ENCODE results near the gene INPP5B.
A peak's percentile ranks its signal among the peaks of the same experiment; 100 is the strongest.
"Not testable (repeated sequence)": the region's sequence is repeated elsewhere in the genome, so short reads cannot be mapped to it uniquely, and the experiment has no call there.

Gene INPP5B

DNA sequence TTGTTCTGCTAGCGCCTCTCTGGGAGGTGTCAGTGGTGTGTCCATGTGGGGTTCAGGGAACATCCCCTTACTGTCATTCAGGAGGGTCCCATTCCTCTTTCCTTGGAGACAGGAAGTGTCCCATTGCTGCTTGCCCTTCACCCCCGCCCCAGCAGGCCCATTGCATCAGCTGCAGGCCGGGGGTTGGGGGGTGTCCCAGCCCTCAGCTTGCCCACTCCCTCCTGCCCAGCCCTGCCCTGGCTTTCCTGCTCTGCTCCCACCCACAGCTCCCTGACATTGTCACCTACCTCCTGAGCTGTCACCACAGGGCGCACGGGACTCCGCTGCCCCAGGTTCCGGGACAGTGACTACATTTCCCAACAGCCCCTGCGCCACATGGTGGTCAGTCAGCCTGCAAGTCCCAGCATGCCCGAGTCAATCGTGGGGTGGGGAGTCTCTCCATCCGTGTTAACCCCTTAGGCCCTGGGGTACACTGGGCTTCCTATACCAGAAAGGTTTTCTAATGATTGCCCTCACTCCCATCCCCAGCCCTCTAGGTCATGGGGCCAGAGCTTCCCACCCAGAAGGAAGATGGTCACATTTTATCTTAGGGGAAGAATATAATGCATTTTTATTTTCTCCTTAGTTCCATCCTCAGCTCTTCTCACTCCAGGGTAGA lies at the start of gene INPP5B:
TSS of gene INPP5B (minus strand) at position 351 of the 658 bp plus-strand sequence. CDS start 745 bp downstream, outside the sequence.
- peak; percentile 73 for DNase-seq

DNA sequence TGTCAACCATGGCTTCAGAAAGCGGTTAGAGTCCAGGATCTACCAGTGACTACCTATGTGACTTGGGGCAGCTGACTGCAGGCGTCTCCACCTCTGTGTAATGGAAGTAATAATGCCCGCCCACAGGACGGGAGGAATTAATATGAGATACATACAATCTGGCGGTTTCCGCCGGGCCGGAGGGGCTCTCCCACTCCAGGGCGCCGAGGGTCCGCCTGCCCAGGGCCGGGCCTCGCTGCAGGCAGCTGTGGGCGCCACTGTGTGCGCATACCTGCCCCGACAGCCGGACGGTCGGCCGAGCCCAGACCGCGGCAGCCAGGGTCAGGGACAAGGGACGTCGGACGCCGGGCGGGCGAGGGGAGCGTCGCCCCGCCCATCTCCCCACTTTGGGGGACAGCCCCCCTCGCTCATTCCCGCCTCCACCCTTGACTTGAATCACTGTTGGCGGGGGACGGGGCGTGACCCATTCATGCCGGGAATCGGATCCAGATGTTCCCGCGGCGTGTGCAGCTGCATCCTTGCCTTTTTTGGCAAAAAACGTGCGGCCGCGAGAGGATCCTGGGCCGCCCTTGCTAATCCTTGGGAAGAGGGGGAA lies 49.0 kb upstream of the INPP5B start:
- no peak for DNase-seq

DNA sequence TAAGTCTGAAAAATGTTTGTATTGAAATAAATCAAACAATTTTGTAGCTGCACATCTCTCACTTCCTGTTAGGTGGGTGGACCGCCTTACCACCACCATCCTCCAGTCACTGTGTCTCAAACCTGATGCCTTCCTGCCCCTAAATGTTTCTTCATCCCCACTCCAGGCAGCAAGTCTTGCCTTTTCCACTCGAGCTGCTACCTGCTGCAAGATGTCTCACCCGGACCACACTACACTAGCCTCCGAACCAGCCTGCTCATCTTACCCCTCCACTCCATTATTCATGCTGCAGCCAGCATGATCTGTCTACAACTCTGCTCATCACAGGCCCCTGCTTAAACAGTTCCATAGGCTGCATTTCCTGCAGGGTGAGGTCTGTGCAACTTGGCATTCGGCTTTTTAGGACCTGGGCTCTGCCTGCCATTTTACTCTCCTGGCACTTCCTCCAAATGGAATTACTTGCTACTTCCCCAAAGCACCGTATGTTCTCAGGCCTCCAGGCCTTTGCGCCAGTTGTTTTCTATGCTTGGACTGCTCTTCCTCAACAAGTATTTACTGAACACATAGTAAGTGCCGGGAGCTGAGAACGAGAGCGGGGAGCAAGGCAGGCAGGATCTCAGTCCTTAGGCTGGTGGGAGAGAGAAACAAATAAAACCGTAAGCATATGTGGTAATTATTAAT lies 48.2 kb upstream of the INPP5B start:
- DNase-seq = no peak

DNA sequence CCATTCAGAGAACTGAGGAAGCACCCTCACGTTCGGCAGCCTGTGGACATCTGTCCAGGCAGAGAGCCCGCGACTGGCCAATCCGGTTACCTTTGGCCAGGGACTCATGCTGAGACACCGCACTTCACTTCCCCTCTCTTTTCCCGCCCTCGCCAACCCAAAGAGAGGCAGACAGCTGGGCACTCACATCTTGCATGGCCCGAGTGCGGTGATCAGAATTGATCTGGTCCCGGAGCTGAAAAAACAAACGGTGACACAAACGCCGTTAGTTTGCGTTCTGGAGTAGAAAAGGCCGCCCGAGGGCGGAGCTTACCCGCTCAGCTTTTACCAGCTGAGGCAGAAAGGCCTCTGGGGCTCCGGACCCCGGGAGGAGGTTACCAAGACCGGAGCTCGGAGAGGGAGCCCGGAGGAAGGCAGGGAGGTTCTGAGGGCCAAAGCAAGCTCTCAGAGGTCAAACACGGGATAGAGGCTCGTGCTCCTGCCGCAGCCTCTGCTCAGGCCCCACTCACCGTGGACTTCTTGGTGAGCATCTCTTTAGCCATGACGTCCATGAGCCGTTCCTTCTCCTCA lies 42.6 kb upstream of the INPP5B start:
- DNase-seq = peak; percentile 41

DNA sequence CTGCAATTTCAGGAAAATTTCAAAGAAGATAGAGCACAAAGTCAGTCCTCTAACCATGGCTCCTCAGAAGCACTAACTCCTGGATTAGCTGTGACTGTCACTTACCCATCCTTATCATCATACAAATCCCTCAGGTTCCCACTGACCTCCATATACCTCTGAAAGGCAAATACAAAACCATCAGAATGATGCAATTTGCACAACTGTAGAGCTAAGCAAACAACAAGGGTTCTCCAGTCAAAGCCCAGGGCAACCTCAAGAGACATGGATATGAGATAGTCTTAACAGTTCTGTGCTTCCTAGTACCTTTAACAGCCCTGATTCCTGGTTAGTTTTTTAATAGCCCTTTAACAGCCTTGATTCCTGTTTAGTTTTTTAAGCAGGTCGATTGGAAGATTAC lies 40.8 kb upstream of the INPP5B start:
- DNase-seq = no peak

DNA sequence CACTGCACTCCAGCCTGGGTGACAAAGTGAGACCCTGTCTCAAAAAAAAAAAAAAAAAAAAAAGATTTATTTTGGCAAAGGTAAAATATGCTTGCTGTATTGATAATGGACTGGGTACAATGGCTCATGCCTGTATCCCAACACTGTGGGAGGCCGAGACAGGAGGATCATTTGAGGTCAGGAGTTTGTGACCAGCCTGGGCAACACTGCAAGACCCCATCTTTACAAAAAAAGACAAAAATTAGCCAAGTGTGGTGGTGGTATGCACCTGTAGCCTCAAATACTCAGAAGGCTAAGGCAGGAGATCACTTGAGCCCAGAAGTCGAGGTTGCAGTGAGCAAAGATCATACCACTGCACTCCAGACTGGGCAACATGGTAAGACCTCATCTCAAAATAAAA lies 36.7 kb upstream of the INPP5B start:
- DNase-seq = no peak

DNA sequence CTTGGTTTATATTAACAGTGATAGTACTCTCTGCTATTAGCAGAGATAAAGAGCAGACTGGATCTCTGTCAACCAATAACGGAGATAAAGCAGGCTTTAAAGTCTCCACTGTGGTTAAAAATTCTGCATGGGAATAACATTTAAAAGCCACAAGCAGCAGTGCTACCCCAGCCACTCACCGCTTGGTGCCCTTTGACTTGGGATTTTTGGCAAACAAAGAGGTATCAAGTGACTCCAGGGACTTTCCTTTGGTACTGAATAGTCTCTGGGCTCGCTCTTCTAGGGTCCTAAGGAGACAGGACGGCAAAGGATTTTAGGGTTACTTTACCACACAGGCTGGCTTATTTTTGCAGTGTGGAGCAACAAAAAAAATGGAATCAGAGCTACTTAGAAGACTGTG lies 31.7 kb upstream of the INPP5B start:
- DNase-seq = no peak

DNA sequence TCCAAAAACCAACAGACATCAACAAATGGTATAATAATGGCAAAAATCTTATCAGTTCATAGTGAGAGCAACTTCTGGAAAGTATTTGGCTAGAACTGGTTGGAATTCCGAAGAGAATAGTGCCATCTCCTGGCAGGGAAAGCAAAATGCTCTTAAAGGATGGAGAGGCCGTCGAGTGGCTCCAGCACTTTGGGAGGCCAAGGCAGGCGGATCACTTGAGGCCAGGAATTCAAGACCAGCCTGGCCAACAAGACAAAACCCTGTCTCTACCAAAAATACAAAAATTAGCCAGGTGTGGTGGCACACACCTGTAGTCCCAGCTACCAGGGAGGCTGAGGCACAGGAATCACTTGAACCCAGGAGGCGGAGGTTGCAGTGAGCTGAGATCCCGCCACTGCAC lies 28.2 kb upstream of the INPP5B start:
- DNase-seq = peak; percentile 28

DNA sequence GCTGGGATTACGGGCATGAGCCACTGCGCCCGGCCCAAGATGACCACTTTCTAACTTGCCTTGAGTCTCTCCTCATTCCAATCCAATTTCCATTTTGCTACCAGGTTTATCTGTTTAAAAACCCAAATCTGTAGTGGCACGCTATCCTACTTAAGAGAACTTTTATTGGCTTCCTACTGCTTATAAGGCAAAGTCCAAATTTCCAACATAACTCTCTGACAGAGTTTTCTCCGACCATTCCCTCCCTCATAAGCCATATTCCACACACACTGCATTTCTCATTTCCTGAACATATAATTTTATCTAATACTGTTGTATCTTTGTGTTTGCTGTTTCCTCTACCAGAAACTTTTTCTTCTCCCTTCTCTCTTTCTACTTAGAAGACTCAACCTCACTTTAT lies 27.7 kb upstream of the INPP5B start:
- DNase-seq = no peak

DNA sequence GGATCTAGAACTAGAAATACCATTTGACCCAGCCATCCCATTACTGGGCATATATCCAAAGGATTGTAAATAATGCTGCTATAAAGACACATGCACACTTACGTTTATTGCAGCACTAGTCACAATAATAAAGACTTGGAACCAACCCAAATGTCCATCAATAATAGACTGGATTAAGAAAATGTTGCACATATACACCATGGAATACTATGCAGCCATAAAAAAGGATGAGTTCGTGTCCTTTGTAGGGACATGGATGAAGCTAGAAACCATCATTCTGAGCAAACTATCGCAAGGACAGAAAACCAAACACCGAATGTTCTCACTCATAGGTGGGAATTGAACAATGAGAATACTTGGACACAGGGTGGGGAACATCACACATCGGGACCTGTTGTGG lies 26.8 kb upstream of the INPP5B start:
- not testable (repeated sequence) for DNase-seq

DNA sequence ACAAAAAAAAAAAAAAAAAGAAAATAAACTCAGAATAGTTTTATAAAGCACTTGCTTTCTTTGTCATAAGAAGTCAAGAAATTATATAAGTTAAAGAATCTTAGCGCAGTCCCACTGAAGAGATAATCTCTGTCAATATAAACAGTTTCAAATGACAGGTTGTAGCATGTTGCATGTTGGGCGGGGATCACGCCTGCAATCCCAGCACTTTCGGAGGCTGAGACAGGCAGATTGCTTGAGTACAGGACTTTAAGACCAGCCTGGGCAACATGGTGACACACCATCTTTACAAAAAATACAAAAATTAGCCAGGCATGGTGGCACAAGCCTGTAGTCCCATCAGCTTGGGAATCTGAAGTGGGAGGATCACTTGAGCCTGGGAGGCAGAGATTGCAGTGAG lies 18.4 kb upstream of the INPP5B start:
- no peak for DNase-seq

DNA sequence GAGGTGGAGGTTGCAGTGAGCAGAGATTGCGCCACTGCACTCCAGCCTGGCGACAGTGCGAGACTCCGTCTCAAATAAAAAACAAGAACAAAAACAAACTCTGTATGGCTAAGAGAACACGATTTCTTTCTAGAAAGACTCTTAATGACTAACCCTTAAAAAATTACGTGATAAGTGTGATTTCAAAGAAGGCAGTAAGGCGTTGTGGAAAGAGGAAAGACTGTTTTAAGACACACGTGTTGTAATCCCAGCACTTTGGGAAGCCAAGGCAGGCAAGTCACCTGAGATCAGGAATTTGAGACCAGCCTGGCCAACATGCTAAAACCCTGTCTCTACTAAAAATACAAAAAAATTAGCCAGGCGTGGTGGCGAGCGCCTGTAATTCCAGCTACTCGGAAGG lies 17.3 kb upstream of the INPP5B start:
- DNase-seq = not testable (repeated sequence)

DNA sequence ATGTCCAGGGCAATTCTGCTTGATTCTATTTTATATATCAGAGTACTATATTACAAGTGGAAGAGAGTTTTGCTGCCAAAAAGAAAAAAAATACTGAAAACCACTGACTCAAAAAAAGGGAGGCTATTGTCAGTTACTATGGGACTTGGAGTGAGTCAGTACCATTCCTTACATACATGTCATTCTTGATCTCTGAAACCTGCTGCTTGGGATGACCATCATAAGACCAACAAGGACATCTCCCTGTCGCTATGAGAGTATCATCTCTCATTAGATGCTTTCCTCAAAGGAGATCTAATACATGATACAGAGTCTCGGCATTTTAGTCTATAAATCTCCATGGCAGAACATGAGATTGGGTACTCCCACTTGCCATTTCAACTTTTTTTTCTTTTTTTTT lies 11.8 kb upstream of the INPP5B start:
- no peak for DNase-seq

DNA sequence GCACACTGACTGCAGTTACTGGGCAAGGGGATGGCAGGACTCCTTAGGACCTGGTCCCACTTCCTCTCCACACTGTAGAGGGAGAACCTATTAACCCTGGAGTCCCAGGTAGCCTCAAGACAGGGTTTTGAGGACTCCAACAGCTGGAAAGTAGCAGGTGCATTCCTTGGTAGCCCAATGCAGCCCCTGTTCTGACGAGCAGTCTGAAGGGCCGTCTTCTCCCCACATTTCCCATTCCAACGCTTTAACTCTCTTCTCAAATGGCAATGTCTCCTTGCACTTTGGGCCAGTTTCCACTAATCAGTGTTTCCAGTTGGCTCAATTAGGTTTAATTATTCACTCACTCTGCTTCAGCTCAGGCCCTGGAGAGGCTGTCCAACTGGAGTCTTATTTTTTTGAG lies 8.8 kb upstream of the INPP5B start:
- DNase-seq = no peak

DNA sequence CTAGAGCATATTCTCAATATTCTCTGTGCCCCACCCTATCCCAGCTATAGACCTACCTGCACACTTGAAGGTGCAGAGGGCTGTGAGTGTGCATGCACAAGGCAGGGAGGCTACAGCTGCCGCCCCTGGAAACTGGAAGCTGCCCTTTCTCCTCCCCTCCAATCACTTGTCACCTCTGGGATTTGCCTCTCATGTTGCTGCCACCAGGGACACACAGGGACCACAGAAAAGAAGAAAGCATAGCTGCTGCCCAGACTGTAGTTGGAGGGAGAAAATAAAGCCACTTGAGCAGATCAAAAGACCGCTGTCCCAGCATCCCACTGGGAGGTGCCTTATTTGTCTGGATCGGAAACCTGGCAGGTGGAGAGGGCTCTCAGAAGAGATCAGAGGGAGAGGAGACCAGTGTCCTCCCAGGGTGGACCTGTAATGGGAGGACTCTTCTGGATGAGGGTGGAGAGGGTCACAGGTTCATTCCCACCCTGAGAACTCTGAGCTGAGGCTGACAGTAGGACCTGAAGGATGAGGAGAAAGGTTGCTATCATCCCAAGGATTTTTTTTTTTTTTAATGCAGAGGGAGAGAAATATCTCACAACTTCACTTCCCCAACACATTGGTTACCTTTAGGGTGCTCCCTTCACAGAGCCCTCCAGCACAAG lies 7.6 kb upstream of the INPP5B start:
- DNase-seq = no peak

DNA sequence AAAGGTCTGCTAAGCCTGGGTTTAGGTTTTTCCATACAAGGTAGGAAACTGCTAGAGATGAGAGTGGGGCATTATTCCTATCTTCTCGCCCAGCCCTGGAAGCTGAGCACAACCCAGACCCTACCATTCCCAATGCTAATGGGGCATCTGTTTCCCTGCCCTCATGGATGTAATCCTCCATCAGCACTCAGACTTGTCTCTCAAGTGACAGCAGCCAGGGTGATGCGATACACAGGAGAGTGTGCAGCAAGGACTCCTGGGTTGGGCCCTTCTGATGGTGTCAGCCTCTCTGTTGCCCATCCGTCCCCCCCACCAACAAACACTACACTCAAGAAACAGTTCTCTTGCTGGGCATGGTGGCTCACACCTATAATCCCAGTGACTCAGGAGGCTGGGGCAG lies 5.9 kb upstream of the INPP5B start:
- no peak for DNase-seq

DNA sequence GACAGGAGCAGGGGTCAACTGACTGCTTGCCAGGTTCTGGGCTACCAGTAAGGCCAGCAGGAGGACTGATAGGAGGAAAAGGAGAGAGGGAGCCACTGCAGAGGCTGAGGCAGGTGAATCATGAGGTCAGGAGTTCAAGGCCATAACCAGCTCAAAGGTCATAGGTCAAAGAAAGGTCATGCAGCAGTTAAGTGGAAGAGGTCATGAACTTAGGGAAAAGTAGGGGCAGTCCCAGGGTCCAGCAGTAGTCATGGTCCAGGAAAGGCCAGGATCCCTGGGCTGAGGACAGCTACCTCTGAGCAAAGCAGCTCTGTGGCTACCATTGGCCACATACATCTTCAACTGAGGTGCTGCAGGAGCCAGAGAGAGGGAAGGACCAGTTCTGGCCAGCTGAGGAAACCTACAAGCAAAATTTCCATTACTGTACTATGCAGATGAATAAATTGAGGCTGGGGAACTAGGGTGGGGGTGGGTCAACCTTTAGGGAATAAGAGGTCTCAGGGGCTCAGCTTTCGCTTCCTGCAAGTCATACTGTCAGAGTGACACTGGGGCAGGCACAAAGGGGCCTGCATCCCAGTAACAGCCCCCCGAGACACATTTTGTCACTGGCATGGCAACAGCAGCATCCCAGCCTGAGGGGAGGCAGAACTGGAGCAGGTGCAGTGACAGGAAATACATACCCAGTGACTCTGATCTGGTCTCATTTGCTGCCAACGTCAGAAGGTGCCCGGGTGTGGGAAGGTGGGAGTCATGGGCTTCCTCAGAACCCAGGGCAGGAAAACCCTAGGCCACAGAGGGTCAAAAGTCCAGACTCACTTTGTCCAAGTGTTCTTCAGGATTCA lies 5.2 kb upstream of the INPP5B start:
- DNase-seq = no peak

DNA sequence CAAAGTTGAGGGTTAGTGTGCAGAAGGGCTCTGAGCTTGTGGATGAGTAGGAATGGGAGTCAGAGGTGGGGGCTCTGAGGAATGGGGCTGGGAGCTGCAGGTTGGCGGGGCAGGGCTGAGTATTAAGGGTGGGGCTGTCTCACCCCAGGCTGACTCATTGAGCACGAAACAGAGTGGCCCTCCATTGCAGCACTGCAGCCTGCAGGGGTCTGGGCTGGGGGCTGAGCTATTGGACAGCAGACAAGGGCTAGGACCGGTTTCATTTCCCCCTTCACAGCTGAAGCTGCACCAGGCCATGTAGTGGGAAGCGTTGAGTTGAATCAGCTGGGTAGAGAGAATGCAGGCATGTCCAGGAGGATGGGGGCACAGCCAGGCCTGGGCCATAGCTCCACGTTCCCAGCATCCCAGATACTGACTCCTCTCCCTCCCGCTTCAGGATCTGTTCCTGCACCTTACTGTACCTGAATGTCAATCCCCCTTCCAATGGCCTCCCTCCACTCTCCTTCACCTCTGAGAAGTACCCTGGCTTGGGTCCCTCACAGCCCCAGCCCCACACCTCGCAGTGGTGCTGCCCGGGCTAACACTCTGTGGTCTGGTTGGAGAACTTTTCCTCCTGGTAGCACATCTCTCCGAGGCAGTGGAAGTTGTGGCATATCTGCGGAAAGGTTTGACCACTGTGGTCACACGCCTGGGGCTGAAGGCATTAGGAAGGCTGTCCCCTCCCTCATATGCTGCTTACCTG lies 4.4 kb upstream of the INPP5B start:
- DNase-seq = no peak

DNA sequence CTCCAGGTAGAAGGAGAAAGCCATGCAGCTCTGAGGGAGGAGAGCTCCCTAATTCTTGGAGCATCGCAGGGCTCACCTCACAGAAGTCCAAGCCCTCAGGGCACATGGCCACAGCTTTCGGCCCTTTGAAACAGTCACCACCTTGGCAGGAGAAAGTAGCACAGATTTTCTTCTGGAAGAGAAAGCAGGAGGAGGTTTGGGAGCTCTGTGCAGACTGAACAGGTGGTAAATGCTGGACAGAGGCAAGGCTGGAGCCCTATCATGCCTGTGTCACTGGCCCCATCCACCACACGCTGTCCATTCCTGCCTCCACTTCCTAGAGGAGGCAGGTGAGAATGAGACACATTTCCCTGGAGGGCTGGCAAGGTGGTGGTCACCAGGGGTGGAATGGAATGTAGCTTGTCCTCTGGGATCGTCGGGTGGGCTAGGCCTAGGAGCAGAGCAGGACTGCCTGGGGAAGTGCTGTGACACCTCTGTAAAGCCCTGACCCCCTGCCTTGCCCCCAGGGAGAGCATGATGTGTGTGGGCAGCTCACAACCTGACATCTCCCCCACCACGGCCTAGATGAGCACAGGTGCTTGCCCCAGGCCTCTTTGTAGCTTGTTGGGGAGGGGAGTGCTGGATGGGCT lies 2.8 kb upstream of the INPP5B start:
- no peak for DNase-seq

DNA sequence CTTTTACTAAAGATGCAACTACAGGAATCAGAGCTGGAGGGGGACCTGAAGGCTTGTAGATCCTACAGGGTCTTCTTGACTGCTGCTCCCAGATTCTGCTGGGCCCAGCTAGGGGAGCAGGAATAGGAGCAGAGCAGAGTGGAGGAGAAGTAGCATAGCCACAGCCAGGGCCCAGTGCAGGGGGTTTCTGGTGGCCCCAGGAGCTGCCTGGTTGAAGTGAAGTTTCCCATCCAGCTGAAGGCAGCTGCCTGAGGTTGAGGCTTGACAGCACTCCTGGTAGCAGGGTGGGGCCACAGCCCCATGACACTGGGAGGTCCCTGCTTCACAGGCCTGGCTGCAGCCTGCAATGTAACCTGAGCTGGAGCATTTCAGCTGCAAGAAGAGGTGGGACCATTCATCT lies 2.0 kb upstream of the INPP5B start:
- no peak for DNase-seq

DNA sequence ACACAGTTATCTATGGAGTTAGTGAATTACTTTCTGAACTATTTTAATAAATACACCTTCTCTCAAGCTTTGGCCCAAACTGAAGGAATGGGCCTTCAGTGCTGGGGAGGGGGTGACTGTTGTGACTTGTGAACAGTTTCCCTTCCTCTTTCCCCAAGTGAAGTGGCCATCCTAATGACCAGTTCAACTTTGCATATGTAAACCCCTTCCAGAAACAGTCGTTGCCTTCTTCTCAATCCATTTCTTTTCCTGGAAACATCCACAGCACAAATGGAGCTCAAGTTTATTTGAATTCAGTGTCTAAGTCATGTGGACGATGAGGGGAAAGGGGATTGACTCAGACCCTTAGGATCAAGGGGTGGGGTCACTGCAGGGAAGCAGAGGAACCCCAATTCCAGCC lies 1.3 kb upstream of the INPP5B start:
- no peak for DNase-seq

Measured in CD4-positive, alpha-beta T cell treated with Interleukin-12 subunit alpha and Interleukin-12 subunit beta, for 1 hour (primary cell).